AG09319 (cell line): ENCODE results near the gene SOX13.

Experiments
- DNase-seq: peaks from one replicate; pipeline ENCODE4 v3.0.0-alpha.2; 2010; ENCODE audit warnings: low read depth; ENCODE audit errors: extremely low read depth
- CTCF ChIP-seq: IDR thresholded peaks from 2 replicates; pipeline ENCODE4 v1.5.1; 2011; ENCODE audit warnings: low read depth, mild to moderate bottlenecking, inconsistent platforms, low read length, moderate library complexity

SOX13 gene

GRCh38 chr1:204157962-204158361, 85.0 kb downstream of the SOX13 start:
- no peak for DNase-seq
- no peak for TF ChIP-seq CTCF

- no peak for TF ChIP-seq CTCF
- DNase-seq: no peak
Measured at GRCh38 chr1:204161609-204162493, 88.9 kb downstream of the SOX13 start.

- peak; percentile 15 for DNase-seq
- TF ChIP-seq CTCF: no peak; the same call in none of the 2 replicates
Measured at GRCh38 chr1:204162494-204163074, 89.7 kb downstream of the SOX13 start.

- no peak for DNase-seq
- no peak for TF ChIP-seq CTCF
Measured at GRCh38 chr1:204166219-204166618, 93.3 kb downstream of the SOX13 start, which contains the start of gene REN. Gene REN (minus strand): TSS chr1:204166337. CDS start chr1:204166293, 44 bp downstream.

- no peak for TF ChIP-seq CTCF
- no peak for DNase-seq
Measured at GRCh38 chr1:204167730-204168129, 94.8 kb downstream of the SOX13 start.

GRCh38 chr1:204169858-204170257, 96.9 kb downstream of the SOX13 start:
- no peak for DNase-seq
- TF ChIP-seq CTCF: no peak

GRCh38 chr1:204170494-204171155, 97.7 kb downstream of the SOX13 start:
- no peak for DNase-seq
- TF ChIP-seq CTCF: no peak
